ENCODE data around the gene HIRA.

- TF ChIP-seq EZH2phosphoT487 (IDR thresholded peaks at IDR 0.05; ENCODE audit: insufficient read depth, low read depth) (no peak), EZH2 (IDR thresholded peaks at IDR 0.05; ENCODE audit: insufficient read depth, poor library complexity, severe bottlenecking) (no peak)
Measured at GRCh38 chr22:19467912-19468311, 36.4 kb upstream of the HIRA start.
